Right renal pelvis (tissue), 4 donors: ENCODE data around the gene TFCP2L1. TPM values are rescaled to one million over a fixed set of nuclear protein-coding genes. Genes with fewer than 3 reads are reported as not detected.

ENCODE experiments used
- DNase-seq, 4 donors: peaks; one replicate each; pipeline ENCODE4 v3.0.0-alpha.2; 2013; ENCODE audit warnings: low read depth in 4 of 4, low spot score in 3 of 4, missing footprints in 1 of 4
- polyA plus RNA-seq, 4 donors: library from polyadenylated mRNA; unstranded; fragments of 120-200 nt; gene quantifications; one replicate each; pipeline ENCODE4 v1.2.1, GENCODE V29; 2013; ENCODE audit not compliant: insufficient read length in 4 of 4

TFCP2L1 gene
- polyA plus RNA-seq, 4 donors: 52.8 to 63.4 (median 61.9) TPM

- DNase-seq: no peak
Observed at GRCh38 chr2:121297217-121297830, 12.3 kb upstream of the TFCP2L1 start.

- DNase-seq: no peak
Observed at GRCh38 chr2:121295911-121296650, 11.1 kb upstream of the TFCP2L1 start.

GRCh38 chr2:121294881-121295840 is 10.2 kb upstream of the TFCP2L1 start:
- no peak for DNase-seq

- no peak for DNase-seq
Observed at GRCh38 chr2:121293450-121294325, 8.7 kb upstream of the TFCP2L1 start.

DNA sequence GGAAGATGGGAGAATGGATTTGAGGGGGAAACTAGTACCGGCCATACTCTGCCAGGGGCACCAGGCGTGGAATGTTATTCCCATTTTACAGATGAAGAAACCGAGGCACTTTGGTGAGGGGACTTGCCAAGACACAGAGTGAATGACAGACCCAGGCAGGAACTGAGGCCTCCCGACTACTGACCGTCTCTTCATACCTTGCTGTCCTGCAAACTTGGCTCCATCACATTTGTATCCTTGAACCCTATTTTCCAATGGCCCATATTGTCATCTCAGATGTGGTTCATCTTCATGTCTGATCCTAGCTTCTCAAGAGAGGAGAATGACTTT is 6.2 kb upstream of the TFCP2L1 start:
- no peak for DNase-seq

- no peak for DNase-seq
Observed at GRCh38 chr2:121289271-121289670, 4.3 kb upstream of the TFCP2L1 start.

GRCh38 chr2:121288454-121289231 is 3.6 kb upstream of the TFCP2L1 start:
- DNase-seq: no peak

GRCh38 chr2:121287956-121288355 is 3.0 kb upstream of the TFCP2L1 start:
- DNase-seq: no peak

DNA sequence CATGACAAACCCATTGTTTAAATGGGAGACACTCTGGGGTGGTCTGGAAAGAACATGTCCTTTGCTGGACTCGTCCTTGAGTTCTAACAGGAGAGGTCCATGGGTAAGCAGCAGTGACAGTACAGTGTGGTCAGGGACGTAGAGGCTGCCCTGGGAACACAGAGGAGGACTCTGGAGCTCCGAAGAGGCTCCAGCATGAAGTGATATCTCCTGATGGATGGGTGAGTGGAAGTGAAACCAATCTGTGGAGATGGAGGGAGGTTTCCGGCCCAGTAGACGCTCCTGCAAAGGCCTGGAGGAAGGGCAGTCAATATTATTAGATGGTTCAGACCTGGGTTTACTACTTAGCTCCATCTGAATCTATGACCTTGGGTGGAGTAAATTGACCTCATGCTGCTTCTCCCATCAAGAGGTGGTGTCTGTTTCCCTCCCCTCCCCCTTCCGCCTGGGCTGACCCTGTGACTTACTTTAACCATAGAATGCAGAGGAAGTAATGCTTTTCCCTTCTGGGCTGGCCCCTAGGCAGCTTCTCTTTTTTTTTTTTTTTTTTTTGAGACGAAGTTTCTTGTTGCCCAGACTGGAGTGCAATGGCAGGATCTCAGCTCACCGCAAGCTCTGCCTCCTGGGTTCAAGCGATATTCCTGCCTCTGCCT is 2.3 kb upstream of the TFCP2L1 start:
- DNase-seq: no peak

DNA sequence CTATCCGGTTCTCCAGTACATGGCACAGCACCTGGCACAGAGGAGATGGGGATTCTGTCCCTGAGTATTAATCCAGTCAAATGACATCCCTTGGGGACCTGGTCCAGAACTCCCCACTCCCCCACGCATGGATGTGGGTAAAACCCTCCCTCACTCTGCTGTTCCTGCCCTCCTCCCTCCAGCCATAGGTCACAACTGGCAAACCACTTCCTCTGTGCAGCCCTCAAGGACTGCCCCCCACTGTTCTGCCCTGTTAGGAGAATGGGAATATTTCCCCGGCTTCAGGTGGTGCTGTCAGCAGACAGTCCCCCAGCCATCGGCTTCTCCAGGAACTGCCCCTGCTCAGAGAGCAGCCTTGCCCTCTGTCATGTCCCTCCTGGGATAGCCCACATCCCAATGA is 1.5 kb upstream of the TFCP2L1 start:
- no peak for DNase-seq

DNA sequence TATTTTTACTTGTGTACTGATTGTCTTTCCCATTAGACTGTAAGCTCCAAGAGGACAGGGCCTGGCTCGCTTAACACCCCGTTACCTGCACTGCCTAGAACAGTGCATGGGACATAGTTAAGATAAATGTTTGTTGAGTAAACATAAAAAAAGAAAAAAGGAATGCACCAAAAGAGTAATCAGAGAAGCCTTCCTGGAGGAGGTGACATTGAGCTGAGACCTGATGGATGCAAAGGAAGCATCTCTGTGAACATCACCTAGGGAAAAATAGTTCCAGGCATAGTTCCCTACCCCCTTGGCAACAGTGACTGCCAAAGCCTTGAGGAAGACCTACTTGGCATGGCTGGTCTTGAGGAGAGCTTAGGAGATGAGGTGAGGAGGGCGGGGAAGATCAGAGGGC is 924 bp upstream of the TFCP2L1 start:
- DNase-seq: no peak

DNA sequence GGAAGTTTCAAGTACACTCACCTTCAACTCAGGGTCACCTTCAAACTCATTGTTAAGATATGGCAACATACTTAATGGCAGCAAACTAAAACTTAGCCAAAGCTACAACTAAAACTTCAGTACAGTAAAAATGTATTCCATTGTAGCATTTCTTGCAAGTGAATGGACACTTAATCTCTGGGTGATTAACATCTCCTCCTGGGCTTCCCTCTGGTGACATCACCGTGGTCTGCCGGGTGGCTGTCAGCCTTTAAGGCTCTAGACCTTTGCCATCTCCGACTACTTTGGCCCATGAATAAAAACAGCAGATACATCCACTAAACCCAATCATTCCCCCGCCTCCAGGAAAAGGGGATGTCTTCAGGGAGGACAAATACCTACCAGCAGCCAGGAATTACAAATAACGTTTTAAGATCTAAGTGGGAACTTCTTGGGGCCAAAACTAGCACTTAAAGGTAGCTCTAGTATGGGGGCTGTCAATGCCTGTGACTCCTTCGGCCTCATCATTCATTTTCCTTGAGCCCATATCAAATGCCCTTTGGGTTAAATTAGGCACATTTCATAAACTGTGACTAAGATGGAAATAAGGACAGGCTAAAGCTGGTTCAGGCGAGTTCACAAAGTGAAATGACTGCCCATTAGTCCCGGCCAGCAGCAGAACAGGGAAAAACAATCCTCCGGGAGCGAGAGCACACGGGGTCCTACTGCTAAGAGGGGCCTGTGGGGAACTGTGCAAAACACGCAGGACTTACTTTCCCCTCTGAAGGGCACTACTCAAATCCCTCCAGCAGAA is 1.1 kb downstream of the TFCP2L1 start:
- no peak for DNase-seq

- no peak for DNase-seq
Observed at GRCh38 chr2:121282800-121283385, 2.1 kb downstream of the TFCP2L1 start.

GRCh38 chr2:121281694-121282093 is 3.3 kb downstream of the TFCP2L1 start:
- DNase-seq: no peak

- no peak for DNase-seq
Observed at GRCh38 chr2:121281107-121281506, 3.9 kb downstream of the TFCP2L1 start.

GRCh38 chr2:121279476-121280220 is 5.4 kb downstream of the TFCP2L1 start:
- no peak for DNase-seq

- DNase-seq: no peak
Observed at GRCh38 chr2:121276341-121276740, 8.7 kb downstream of the TFCP2L1 start.
